Peyer's patch (tissue), 4 donors: ENCODE results near the gene SPTB. TPM values are rescaled to one million over a fixed set of nuclear protein-coding genes. Genes with fewer than 3 reads are reported as not detected.

Source experiments
- DNase-seq, 3 donors: peaks; one replicate each; pipeline ENCODE4 v3.0.0-alpha.2; 2017 to 2019
- H3K27ac ChIP-seq, 4 donors: fragments of 200-600 bp; sonication (generic); one replicate each; pipeline ENCODE4 v1.5.1; 2016 to 2019
- H3K27me3 ChIP-seq, 2 donors: fragments of 200-600 bp; sonication (generic); one replicate each; pipeline ENCODE4 v1.5.1; 2019
- H3K36me3 ChIP-seq, 3 donors: fragments of 200-600 bp; sonication (generic); one replicate each; pipeline ENCODE4 v1.5.1; 2016 to 2019
- H3K4me1 ChIP-seq, 4 donors: fragments of 200-600 bp; sonication (generic); one replicate each; pipeline ENCODE4 v1.5.1; 2016 to 2019
- H3K4me3 ChIP-seq, 4 donors: fragments of 200-600 bp; sonication (generic); 1 replicate in 3 of 4; 2 replicates in 1 of 4; pipeline ENCODE4 v1.5.1; 2016 to 2019; ENCODE audit warnings: mild to moderate bottlenecking in 1 of 4
- H3K9me3 ChIP-seq, 4 donors: fragments of 200-600 bp; sonication (generic); one replicate each; pipeline ENCODE4 v1.5.1; 2016 to 2019; ENCODE audit warnings: mild to moderate bottlenecking in 1 of 4
- CTCF ChIP-seq, 6 experiments: fragments of 450-650 bp in 4 of 6; fragments of 200-600 bp in 2 of 6; sonication (generic) in 1 of 6; IDR thresholded peaks; one replicate each; pipeline ENCODE4 v1.5.1; 2017 to 2019; ENCODE audit warnings: antibody characterized with exemption in 6 of 6, mild to moderate bottlenecking in 3 of 6, moderate library complexity in 1 of 6
- POLR2A ChIP-seq, 2 donors: fragments of 450-650 bp; IDR thresholded peaks; one replicate each; pipeline ENCODE4 v1.5.1; 2017; ENCODE audit warnings: antibody characterized with exemption in 2 of 2, mild to moderate bottlenecking in 2 of 2, moderate library complexity in 2 of 2
- total RNA-seq, 4 donors: library from RNA; depleted of rRNA; stranded (reverse); fragments of >200 nt; gene quantifications; one replicate each; pipeline ENCODE4 v1.1.0, GENCODE V29; 2016

Gene SPTB
- total RNA-seq, 4 donors from 2014 or later, result 0.57 to 2.5 (median 0.94) TPM; not detected in 1

GRCh38 chr14:64725879-64726584, 153.7 kb downstream of the SPTB start:
- H3K4me3 ChIP-seq, result no peak overlapping the region
- peak in 1 of 3 donors; percentile 26 for DNase-seq
- peaks cover 0 to 24% (median 0%) of the 10 kb centered on the region in 3 donors for H3K36me3 ChIP-seq
- TF ChIP-seq POLR2A (IDR thresholded peaks at IDR 0.05), result no peak
- TF ChIP-seq CTCF (IDR thresholded peaks at IDR 0.05), result no peak
- peaks cover 0 to 54% (median 10%) of the 10 kb centered on the region in 4 donors for H3K4me1 ChIP-seq
- H3K9me3 ChIP-seq, result no peaks in the 10 kb centered on the region
- peak overlapping the region in 3 of 4 donors; percentile 7 to 82 (median 14) for H3K27ac ChIP-seq
- H3K27me3 ChIP-seq, result no peaks in the 10 kb centered on the region

GRCh38 chr14:64725261-64725815, 154.4 kb downstream of the SPTB start:
- TF ChIP-seq CTCF (IDR thresholded peaks at IDR 0.05) (no peak), POLR2A (IDR thresholded peaks at IDR 0.05) (no peak)
- Histone ChIP-seq H3K27me3 (no peaks in the 10 kb centered on the region), H3K4me3 (no peak overlapping the region), H3K4me1 (peaks cover 0 to 61% (median 12%) of the 10 kb centered on the region in 4 donors), H3K9me3 (no peaks in the 10 kb centered on the region), H3K27ac (peak overlapping the region in 3 of 4 donors; percentile 14 to 82 (median 22)), H3K36me3 (peaks cover 0 to 18% (median 0%) of the 10 kb centered on the region in 3 donors)
- peak in 1 of 3 donors; percentile 47 for DNase-seq

- Histone ChIP-seq H3K27ac (peak overlapping the region in 3 of 4 donors; percentile 14 to 82 (median 22)), H3K27me3 (no peaks in the 10 kb centered on the region), H3K36me3 (peaks cover 0 to 18% (median 0%) of the 10 kb centered on the region in 3 donors), H3K9me3 (no peaks in the 10 kb centered on the region), H3K4me3 (no peak overlapping the region), H3K4me1 (peaks cover 0 to 69% (median 15%) of the 10 kb centered on the region in 4 donors)
- no peak for TF ChIP-seq POLR2A (IDR thresholded peaks at IDR 0.05)
- no peak for TF ChIP-seq CTCF (IDR thresholded peaks at IDR 0.05)
- DNase-seq, result peak in 1 of 3 donors; percentile 49
These were observed 155.2 kb downstream of the SPTB start for GRCh38 chr14:64724578-64724930.

- Histone ChIP-seq H3K4me3 (no peak overlapping the region), H3K9me3 (no peaks in the 10 kb centered on the region), H3K27me3 (no peaks in the 10 kb centered on the region), H3K4me1 (peaks cover 0 to 75% (median 16%) of the 10 kb centered on the region in 4 donors), H3K27ac (peak overlapping the region in 3 of 4 donors; percentile 14 to 82 (median 22)), H3K36me3 (peaks cover 0 to 13% (median 0%) of the 10 kb centered on the region in 3 donors)
- peak in 2 of 3 donors; percentile 48 to 65 for DNase-seq
- TF ChIP-seq CTCF (IDR thresholded peaks at IDR 0.05), result no peak
- peak in 1 of 2 donors; percentile 11 for TF ChIP-seq POLR2A (IDR thresholded peaks at IDR 0.05)
These were observed 155.8 kb downstream of the SPTB start for GRCh38 chr14:64723691-64724577.

GRCh38 chr14:64722842-64723447, 156.8 kb downstream of the SPTB start:
- Histone ChIP-seq H3K27ac (peak overlapping the region in 2 of 4 donors; percentile 30 to 84), H3K36me3 (peaks cover 0 to 3% (median 0%) of the 10 kb centered on the region in 3 donors), H3K4me1 (peaks cover 0 to 85% (median 16%) of the 10 kb centered on the region in 4 donors), H3K9me3 (no peaks in the 10 kb centered on the region), H3K4me3 (no peak overlapping the region), H3K27me3 (no peaks in the 10 kb centered on the region)
- no peak for TF ChIP-seq CTCF (IDR thresholded peaks at IDR 0.05)
- no peak for TF ChIP-seq POLR2A (IDR thresholded peaks at IDR 0.05)
- DNase-seq, result peak in 1 of 3 donors; percentile 19
